GM21367 (cell line): Measurements from ENCODE around the gene ASRGL1.

Experiments
- ATAC-seq: cut with Tn5 transposase; IDR thresholded peaks from one replicate; pipeline ENCODE4 v1.9.1; 2021; ENCODE audit not compliant: unreplicated experiment

Gene ASRGL1

DNA sequence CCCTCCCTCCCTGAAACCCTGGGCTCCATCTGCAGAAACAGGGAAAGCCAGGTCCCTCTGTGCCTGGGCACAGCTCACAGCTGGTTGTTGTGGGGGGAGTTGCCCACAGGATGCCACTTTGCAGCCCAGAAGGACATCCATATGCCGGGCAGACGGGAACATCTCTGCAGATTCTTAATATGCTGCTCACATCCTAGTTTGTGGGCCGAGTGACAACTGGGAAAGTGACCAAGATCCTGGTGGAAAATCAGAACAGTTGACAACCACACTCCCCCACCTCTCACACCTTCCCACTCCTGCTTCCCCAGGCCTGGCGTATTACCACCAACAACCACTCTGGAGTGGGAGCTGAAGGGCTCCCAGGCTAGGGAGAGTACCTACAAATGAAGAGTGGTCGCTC lies 74.3 kb downstream of the ASRGL1 start:
- ATAC-seq = no peak

DNA sequence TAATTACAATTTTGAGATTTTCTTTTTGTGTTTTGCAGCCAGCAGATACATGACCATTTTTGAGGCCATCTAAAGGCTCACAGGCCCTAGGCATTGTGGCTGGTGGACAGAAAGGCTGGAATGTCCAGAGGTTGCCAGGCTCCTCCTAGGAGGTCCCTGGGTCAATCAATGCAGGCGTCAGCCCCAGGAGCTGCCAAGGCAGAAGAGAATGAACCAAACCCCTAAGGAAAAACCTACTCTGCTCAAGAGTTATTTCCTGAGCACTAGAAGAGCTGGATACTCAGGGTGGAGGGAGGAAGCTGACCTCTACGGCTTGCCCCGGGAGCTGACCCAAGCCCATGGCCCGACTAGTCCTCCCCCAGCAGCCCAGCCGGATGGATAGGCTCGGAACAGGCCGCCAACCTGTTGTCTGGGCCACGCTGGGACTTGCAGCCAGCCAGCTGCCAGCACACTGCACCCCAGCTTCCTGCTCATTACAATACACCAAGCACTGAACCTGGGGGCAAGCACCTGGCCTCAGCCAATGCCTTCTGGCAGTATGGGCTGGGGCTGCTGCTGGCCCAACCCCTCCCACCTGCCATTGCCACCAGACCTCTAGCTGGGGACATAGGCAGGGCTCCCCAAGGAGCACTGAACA lies 75.9 kb downstream of the ASRGL1 start:
- no peak for ATAC-seq

DNA sequence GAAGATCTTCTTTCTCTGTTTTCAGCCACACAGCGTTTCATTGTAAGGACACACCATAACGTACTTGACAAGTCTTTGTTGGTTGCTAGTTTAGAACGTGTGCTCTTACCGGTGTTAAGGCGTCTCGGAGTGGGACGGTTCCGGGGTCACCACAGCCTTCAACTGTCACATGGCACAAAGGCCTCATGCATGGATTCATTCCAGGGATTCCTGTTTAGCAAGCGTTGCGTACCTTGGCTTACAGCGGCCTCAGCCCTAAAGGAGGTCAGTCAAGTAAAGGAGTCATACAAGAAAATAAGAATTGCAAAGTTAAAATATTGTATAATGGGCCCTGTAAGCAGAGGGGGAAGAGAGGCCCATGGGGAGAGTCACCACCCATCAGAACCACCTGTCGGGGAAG lies 79.3 kb downstream of the ASRGL1 start:
- no peak for ATAC-seq

DNA sequence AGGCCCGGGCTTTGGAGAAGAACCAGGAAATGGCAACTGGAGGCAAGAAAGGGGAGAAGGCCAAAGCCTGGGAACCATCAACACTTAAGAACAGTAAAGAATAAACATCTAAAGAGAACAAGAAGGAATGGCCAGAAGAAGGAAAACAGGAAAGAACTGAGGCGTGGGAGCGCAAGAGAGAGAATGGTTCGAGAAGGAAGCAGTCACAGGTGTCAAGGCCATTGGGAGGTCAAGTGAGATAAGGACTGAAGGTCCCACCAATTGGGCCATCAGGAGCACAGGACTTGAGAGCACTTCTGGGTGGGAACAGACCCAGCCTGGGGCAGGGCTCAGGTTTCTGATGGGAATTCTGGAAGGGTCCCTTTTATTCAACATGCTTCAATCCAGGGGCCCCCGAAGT lies 80.9 kb downstream of the ASRGL1 start:
- no peak for ATAC-seq

DNA sequence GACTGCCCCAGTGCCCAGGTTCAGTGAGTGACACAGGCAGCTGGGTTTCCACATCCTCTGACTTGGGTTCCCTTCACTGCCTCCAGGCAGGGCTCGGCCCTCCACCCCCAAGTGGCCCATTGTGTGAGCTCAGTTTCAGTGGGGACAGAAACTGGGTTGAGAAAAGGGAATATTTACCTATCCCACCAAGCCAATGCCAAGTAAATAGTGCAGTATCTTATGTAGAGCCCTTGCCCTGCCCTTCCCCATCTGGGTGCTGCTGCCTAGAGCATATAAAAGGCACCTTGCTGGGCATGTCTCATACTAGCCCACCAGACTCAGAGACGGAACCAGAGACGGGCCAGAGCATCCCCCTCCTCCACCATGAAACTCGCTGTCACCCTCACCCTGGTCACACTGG lies 81.5 kb downstream of the ASRGL1 start, which contains the start of gene SCGB1A1:
Gene SCGB1A1, plus strand, starts transcription at position 301 of the 400 bp plus-strand sequence. Its CDS starts 63 bp downstream, at position 364.
- ATAC-seq = no peak

DNA sequence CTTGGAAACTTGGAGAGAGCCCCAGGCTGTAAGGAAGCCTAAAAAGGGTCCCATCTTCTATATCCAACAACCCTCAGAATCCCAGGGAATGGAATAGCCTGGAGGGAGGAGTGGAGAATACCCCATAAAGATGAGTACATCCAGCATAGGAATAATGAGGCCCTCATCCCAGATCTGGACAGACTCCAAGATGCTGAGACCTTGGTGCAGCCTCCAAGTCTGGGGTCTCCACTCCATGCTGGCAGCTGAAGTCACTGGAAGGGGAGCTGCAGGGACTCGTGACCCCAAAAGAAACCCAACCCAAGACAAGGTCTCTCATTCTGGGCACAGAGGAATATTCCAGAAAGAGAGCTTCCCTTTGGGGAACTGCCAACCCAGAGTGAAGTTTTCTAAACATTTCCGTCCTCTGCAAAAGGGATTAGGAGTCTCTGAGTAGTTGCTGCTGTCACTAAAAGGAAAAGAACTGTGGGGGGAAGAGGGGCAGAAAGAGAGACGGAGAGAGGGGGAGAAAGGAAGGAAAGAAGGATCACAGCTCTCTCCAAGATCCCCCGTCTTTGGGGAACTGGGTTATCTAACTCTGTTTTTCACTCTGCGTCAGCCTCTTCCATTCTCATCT lies 82.2 kb downstream of the ASRGL1 start:
- no peak for ATAC-seq

DNA sequence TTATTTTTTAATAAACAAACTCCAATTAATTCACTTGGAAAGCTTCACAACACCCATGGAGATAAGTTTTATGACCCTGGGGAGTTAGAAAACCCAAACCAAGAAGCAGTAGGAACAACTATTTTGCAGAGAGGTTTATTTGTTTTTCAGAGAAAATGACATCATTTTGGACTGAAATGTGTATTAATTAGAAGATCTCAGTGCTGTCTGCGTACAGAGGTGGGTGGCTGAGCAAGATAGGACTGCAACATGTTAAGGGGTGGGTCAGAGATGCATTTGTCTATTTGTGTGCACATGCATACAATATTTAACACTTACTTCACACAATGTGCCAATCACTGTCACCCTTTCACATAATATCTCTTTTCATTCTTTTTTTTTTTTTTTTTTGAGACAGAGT lies 82.7 kb downstream of the ASRGL1 start:
- ATAC-seq = no peak

DNA sequence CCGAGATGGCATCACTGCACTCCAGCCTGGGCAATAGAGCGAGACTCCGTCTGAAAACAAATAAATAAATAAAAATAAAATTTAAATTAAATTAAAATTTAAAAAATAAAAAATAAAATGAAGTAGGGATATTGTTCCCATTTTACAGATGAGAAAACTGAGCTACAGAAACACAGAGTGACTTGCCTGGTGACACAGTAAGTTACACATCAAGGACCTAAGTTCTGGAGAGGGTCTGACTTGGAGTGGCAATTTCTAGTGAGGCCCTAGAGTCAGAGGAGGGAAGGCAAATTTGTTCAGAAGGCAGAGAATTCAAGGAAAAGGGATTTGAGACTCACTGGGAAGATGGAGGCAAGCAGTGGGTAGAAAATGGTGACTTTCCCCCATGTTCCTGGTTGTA lies 83.6 kb downstream of the ASRGL1 start:
- ATAC-seq = no peak

DNA sequence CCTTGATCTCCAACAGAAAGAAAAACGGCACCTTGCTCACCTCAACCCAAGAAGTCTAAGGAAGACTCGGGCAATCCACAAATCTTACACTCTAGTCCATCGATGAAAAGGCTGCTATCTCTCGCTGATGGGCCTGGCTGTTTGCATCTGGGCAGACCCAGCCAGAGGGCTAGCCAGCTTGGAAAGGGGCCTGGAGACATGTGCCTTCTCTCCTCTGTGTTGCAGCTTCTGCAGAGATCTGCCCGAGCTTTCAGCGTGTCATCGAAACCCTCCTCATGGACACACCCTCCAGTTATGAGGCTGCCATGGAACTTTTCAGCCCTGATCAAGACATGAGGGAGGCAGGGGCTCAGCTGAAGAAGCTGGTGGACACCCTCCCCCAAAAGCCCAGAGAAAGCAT lies 84.7 kb downstream of the ASRGL1 start:
- ATAC-seq = no peak

DNA sequence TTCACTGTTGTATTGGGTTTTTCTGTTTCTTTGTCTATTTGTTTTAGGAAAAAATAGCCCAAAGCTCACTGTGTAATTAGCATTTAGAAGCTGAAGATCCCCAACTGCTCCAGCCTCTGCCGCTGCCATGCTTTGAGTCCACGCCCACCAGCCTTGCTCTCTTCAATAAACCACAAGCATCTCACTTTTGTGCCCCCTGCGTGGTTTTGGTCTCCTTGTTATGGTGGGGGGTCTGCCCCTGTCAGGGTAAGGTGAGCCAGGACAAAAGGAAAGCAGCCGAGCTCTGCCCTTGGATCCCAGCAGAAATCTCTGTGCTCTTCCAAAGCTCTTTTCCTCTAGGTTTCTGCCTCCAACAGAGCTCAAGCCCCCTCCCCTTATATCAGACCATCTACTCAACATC lies 85.8 kb downstream of the ASRGL1 start:
- no peak for ATAC-seq

DNA sequence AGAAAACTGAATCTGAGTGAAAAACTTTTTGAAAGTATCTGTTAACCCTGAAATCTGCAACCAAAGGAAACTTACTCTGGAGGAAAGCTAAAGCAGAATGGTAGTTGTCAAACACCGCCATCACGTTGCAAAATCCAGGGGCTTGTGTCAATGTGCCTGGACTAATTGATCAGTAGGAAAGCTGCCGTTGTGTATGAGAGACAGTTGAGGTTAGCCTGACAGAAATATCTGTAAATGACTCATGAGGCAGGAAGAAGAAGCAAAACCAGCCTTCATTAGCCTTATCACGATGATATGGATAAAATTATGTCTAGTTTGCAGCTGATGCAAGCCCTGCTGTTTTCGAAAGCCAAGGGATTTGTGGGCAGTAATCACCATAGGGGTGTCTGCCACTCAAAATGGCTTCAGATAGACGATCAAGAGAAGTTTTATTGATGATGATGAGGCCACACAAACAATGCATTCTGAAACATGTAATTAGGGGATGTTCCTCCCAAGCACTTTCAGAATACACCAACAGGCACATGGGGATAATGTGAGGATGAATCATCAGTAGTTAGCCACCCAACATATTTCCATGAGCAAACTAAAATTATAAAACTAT lies 90.5 kb downstream of the ASRGL1 start:
- no peak for ATAC-seq

DNA sequence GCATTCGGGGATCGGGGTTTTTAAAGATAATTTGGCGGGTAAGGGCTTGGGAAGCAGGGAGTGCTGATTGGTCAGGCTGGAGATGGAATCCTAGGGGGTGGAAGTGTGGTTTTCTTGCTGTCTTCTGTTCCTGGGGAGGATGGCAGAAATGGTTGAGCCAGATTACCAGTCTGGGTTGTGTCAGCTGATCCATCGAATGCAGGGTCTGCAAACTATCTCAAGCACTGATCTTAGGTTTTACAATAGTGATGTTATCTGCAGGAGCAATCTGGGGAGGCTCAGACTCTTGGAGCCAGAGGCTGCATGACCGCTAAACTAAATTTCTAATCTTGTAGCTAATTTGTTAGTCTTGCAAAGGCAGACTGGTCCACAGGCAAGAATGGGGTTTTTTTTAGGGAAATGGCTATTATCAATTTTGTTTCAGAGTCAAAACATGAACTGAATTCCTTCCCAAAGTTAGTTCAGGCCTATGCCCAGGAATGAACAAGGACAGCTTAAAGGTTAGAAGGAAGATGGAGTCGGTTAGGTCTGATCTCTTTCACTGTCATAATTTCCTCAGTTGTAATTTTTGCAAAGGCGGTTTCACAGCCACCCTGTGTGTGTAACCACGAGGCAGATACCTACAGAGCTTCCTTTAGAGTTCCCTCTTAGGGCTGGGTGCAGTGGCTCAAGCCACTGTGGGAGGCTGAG lies 91.8 kb downstream of the ASRGL1 start:
- no peak for ATAC-seq

DNA sequence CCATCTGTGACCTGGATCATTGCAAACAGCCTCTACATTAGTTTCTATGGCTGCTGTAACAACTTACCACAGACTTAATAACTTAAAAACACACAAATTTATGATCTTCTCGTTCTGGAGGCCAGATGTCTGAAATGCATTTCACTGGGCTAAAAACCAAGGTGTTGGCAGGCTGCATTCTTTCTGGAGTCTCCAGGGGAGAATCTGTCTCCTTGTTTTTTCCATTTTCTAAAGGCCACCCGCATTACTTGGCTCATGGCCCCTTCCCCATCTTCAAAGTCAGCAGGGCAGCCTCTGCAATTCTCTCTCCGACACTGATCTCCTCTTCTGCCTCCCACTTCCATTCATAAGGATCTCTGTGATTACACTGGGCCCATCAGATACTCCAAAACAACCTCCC lies 93.2 kb downstream of the ASRGL1 start:
- ATAC-seq = no peak

DNA sequence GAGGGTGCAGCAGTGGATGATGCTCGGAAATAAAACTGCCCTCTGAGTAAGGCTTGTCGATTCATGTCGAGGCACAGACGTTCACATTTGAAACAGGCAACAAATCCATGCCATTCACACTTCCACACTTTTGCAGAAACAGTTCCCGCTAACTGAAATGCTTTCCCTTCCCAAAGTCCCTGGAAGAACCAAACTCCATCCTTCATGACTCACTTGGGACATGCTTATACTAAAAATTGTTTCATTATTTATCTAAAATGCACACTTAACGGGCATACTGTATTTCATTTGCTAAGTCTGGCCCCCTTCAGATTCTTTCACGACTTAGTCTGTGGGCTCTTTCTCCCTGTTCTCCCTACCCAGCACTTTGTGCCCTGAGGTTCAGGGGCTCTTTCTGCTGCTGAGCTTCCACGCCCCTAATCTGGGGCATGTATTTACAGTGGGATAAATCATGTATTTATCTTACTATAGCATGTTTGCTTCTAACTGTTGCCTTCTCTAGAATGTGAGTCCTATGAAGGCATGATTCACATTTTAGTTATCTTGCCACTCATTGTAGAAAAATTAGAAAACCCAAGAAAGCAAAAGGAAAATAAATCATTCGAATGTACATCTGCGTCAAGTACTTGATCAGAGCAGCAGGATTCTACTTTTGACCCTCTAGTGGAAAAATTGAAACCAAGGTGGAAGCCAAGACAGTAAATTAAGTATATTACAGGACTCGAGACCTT lies 94.1 kb downstream of the ASRGL1 start:
- no peak for ATAC-seq

DNA sequence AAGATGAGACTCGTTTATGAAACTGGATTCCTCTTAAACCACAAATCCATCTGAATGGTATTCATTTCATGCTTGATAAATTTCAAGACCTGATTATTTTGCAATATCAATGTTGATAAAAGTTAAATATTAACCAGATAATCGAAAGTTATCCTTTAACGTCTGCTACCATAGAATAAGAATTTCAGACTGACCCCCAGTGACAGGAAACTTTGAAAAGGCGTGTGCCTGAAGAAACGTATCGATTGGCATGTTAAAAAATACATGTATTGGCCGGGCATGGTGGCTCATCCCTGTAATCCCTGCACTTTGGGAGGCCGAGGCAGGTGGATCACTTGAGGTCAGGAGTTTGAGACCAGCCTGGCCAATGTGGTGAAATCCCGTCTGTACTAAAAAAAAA lies 95.4 kb downstream of the ASRGL1 start:
- ATAC-seq = no peak

DNA sequence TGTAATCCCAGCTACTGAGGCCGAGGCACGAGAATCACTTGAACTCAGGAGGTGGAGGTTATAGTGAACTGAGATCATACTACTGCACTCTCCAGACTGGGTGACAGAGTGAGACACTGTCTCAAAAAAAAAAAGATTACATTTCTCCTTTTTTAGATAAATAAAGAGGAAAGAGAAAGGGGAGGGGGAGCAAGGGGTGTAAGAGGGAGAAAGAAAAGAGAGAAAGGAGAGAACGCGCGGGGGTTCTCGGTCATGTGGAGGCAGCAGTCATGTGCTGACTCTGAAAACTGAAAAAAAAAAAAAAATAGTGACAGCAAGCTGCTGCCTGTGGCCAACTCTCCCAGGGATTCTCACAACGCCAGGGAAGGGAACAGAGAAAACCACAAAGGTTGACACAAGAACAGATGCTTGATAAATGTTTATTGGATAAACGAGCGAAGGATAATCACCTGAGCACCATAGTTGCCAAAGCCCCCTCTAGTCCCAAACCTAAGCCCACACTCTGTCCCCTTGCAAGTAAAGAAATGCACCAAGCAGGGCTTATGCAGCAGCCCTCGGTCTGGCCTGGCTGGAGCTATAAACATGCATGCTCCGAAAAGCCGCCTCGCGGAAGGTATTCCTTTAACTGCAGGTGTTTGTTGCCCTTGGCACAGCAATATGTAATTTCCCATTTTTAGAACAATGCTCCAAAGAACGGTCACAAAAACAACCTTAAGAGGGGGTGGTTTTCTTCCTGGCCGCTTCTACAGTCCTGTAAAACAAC lies 96.1 kb downstream of the ASRGL1 start:
- ATAC-seq = no peak

DNA sequence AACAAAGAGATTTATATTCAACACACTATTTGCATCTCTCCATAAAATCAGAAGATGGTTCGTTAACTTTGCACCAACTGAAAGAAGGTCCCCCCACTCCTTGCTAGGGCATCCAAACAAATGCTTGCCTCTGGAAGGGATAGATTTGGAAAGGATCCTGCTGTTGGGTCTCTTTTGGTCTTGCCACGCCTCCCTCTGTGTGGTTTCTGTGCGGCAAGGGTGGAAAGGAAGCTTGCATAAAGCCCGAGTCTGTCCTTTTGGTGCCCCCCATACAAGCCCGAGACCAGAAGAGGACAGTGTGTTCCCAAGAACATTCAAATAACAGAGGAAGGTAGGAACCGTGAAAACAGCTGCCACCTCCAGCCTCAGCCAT lies 96.6 kb downstream of the ASRGL1 start:
- ATAC-seq = no peak

DNA sequence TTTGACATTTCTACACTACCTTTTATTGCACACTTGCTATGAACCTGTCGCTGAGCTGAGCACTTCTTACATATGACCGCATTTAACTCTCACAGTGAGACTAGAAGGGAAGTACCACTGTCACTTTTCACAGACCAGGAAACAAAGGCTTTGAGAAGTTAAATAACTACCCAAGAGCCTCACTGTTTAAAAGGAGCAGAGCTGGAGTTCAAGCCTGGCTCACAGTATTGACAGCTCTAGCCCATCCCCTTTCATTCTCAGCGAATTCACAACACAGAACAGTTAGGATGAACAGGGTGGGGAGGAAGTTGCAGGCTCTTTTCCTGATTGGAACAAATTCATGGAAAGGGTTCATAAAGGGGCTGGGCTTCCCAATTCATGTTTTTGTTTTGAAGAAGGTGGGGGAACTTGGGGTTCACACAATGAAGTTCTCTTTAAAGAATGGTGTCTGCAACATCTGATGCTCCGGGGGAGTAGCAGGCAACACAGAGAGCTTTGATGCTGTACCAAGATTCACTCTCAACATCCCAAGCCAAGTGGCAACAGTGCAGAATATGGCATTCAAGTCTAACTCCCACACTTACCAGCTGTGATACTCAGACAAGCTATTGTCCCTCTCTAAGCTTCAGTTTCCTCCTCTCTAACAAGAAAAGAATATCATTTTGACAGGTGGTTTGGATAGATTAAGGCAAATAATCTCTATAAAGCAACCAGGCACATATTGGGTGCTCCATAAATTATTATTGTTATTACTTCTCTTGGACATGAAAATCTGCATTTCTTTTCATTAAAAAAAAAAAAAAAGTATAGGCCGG lies 98.8 kb downstream of the ASRGL1 start:
- no peak for ATAC-seq

DNA sequence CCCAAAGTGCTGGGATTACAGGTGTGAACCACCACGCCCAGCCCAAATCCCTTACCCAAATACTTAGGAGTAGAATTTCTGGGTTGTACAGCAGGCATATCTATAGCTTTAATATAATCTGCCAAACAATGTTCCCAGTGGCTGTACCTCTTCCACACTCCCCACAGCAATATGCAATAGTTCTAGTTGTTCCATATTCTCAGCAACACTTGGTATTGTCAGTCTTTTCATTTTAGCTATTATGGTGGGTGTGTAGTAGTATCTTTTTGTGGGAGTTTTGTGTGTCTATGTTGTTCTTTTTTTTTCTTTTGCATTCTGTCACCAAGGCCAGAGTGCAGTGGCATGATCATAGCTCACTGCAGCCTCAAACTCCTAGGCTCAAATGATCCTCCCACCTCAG lies 100.4 kb downstream of the ASRGL1 start:
- no peak for ATAC-seq

DNA sequence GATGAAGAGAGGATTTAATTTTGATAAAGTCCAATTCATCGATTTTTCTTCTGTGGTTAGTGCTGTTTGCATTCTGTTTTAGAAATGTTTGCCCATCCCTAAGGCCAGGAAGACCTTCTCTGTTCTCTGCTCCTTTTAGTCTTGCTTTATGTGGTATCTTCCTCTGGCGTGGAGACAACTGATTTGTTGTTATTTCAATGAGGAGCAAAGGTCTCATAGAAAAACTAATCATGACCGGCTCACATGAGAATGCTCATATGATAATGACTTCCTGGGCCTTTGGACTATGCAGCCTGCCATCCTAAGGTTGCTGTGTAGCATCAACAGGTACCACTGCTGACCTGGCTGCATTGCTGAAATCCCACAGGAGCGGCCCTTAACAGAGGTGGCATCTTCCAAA lies 101.4 kb downstream of the ASRGL1 start:
- ATAC-seq = no peak
